ENCODE measurements around the gene LETM1. TPM values are rescaled to one million over a fixed set of nuclear protein-coding genes. Genes with fewer than 3 reads are reported as not detected.

The LETM1 gene
- total and polyA plus RNA-seq, 2 of the 13 experiments (the other 11 are each of a cell fraction or from before 2014, with no cell fraction given): 9.7 to 41.6 TPM

- TF ChIP-seq ZNF687 (CRISPR knock-in tag; IDR thresholded peaks at IDR 0.05): peak; percentile 86
- TF ChIP-seq CENPBD1 (CRISPR knock-in tag; IDR thresholded peaks at IDR 0.05; ENCODE audit: borderline replicate concordance, low read depth): no peak; the same call in 1 of the 2 replicates
- TF ChIP-seq SALL1 (CRISPR knock-in tag; IDR thresholded peaks at IDR 0.05): peak; percentile 43; the same call in 1 of the 2 replicates
- no peak for TF ChIP-seq NR2F2 (IDR thresholded peaks at IDR 0.05; ENCODE audit: borderline replicate concordance, low read depth)
- peak; percentile 16; the same call in 1 of the 2 replicates for TF ChIP-seq RARA (CRISPR knock-in tag; IDR thresholded peaks at IDR 0.05)
- no peak for TF ChIP-seq ZC3H13 (CRISPR knock-in tag; IDR thresholded peaks at IDR 0.05)
- TF ChIP-seq ZFP1 (CRISPR knock-in tag; IDR thresholded peaks at IDR 0.05): no peak
- TF ChIP-seq REPIN1 (CRISPR knock-in tag; IDR thresholded peaks at IDR 0.05; ENCODE audit: borderline replicate concordance, low read depth): no peak
- no peak for TF ChIP-seq SMAD3 (CRISPR knock-in tag; IDR thresholded peaks at IDR 0.05)
- peak; percentile 66; the same call in 1 of the 2 replicates for TF ChIP-seq POLR2AphosphoS5 (IDR thresholded peaks at IDR 0.05; ENCODE audit: low read depth, low read length)
- TF ChIP-seq ZFY (CRISPR knock-in tag; IDR thresholded peaks at IDR 0.05): peak; percentile 84
- TF ChIP-seq KMT2A (CRISPR knock-in tag; IDR thresholded peaks at IDR 0.05): 0 out of 2 replicates have a peak, but pooled peaks have one; percentile 26
- TF ChIP-seq MNT (IDR thresholded peaks at IDR 0.05): no peak
- no peak for TF ChIP-seq ZNF10 (CRISPR knock-in tag; IDR thresholded peaks at IDR 0.05; ENCODE audit: borderline replicate concordance, low read depth)
- no peak for TF ChIP-seq CBX1 (IDR thresholded peaks at IDR 0.05; ENCODE audit: low read depth)
- no peak for TF ChIP-seq SMARCC2 (IDR thresholded peaks at IDR 0.05)
- no peak for TF ChIP-seq TCF7 (IDR thresholded peaks at IDR 0.05; ENCODE audit: low read depth)
- no peak for TF ChIP-seq ZNF781 (CRISPR knock-in tag; IDR thresholded peaks at IDR 0.05; ENCODE audit: borderline replicate concordance, not compliant biosample characterization)
- no peak for TF ChIP-seq SRF (IDR thresholded peaks at IDR 0.05; ENCODE audit: low read depth, low read length)
- peak; percentile 48; the same call in 1 of the 2 replicates for TF ChIP-seq HES4 (CRISPR knock-in tag; IDR thresholded peaks at IDR 0.05; ENCODE audit: borderline replicate concordance)
- TF ChIP-seq ZFP37 (CRISPR knock-in tag; IDR thresholded peaks at IDR 0.05; ENCODE audit: borderline replicate concordance): no peak
- TF ChIP-seq ZNF432 (CRISPR knock-in tag; IDR thresholded peaks at IDR 0.05; ENCODE audit: borderline replicate concordance): no peak
- no peak for TF ChIP-seq TEF (CRISPR knock-in tag; IDR thresholded peaks at IDR 0.05)
- TF ChIP-seq ZNF672 (CRISPR knock-in tag; IDR thresholded peaks at IDR 0.05): 0 out of 2 replicates have a peak, but pooled peaks have one; percentile 20
- TF ChIP-seq ZNF329 (CRISPR knock-in tag; IDR thresholded peaks at IDR 0.05; ENCODE audit: low read depth): no peak
Observed at GRCh38 chr4:1792832-1793495, 63.0 kb downstream of the LETM1 start, which contains the start of gene FGFR3 (continued).
